ENCODE measurements around the gene NR5A1.

Gene NR5A1

GRCh38 chr9:124447297-124447661 lies 59.9 kb downstream of the NR5A1 start:
- no peak for DNase-seq (ENCODE audit: low read depth in 1 of 2, low spot score in 1 of 2)
- in situ Hi-C loops (cut with HindIII; ENCODE audit: low pct_unique_long_range_greater_than_20kb, low sequenced_read_pairs): no loop called here
- TF ChIP-seq JUND (IDR thresholded peaks at IDR 0.05; ENCODE audit: low read depth): no peak

DNA sequence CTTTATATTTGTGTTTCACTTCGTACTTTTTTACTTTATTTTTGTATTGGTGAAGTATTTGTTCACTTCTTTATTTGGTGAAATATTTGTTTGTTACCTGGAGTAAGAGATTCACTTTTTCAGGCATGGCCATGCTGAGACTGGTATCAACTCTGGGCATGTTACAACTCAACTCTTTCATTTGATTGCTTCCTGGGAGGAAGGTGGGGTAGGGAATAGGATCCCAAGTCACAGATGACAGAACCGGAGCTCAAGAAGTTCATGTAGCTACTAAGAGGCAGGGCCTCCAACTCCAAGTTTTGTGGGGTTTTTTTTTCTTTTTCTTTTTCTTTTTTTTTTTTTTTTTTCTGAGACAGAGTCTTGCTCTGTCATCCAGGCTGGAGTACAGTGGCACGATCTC lies 63.0 kb downstream of the NR5A1 start:
- TF ChIP-seq JUND (IDR thresholded peaks at IDR 0.05; ENCODE audit: low read depth): no peak

GRCh38 chr9:124443625-124444024 lies 63.6 kb downstream of the NR5A1 start:
- in situ Hi-C loops (cut with HindIII; ENCODE audit: low pct_unique_long_range_greater_than_20kb, low sequenced_read_pairs): no loop called here
- no peak for DNase-seq (ENCODE audit: low read depth in 1 of 2, low spot score in 1 of 2)
- no peak for TF ChIP-seq JUND (IDR thresholded peaks at IDR 0.05; ENCODE audit: low read depth)

More for the DNA sequence above, 63.0 kb downstream of the NR5A1 start:
- DNase-seq (ENCODE audit: low read depth in 1 of 2, low spot score in 1 of 2): no peak
- in situ Hi-C loops (cut with HindIII; ENCODE audit: low pct_unique_long_range_greater_than_20kb, low sequenced_read_pairs): no loop called here

GRCh38 chr9:124442826-124443225 lies 64.4 kb downstream of the NR5A1 start:
- no peak for TF ChIP-seq JUND (IDR thresholded peaks at IDR 0.05; ENCODE audit: low read depth)
- no peak for DNase-seq (ENCODE audit: low read depth in 1 of 2, low spot score in 1 of 2)
- in situ Hi-C loops (cut with HindIII; ENCODE audit: low pct_unique_long_range_greater_than_20kb, low sequenced_read_pairs): no loop called here

DNA sequence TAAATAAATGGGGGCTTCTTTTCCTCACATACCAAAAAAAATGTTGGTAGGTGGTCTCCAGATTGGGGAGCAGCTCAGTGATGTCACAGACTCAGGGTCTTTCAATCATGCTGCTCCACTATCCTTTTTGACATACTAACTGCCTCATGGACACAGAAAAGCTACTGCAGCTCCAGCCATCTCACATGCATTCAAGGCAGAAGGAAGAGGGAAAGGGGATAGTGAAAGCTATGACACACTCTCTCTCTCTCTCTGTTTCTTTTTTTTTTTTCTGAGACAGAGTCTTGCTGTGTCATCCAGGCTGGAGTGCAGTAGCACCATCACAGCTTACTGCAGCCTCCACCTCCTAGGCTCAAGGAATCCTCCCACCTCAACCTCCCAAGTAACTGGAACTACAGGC lies 64.8 kb downstream of the NR5A1 start:
- no peak for TF ChIP-seq JUND (IDR thresholded peaks at IDR 0.05; ENCODE audit: low read depth)
- in situ Hi-C loops (cut with HindIII; ENCODE audit: low pct_unique_long_range_greater_than_20kb, low sequenced_read_pairs): no loop called here

GRCh38 chr9:124441291-124441690 lies 65.9 kb downstream of the NR5A1 start:
- in situ Hi-C loops (cut with HindIII; ENCODE audit: low pct_unique_long_range_greater_than_20kb, low sequenced_read_pairs): no loop called here
- no peak for TF ChIP-seq JUND (IDR thresholded peaks at IDR 0.05; ENCODE audit: low read depth)

More for the DNA sequence above, 64.8 kb downstream of the NR5A1 start:
- no peak for DNase-seq (ENCODE audit: low read depth in 1 of 2, low spot score in 1 of 2)

GRCh38 chr9:124440786-124441185 lies 66.4 kb downstream of the NR5A1 start:
- in situ Hi-C loops (cut with HindIII; ENCODE audit: low pct_unique_long_range_greater_than_20kb, low sequenced_read_pairs): no loop called here
- no peak for TF ChIP-seq JUND (IDR thresholded peaks at IDR 0.05; ENCODE audit: low read depth)
- no peak for DNase-seq (ENCODE audit: low read depth in 1 of 2, low spot score in 1 of 2)

More at GRCh38 chr9:124441291-124441690, 65.9 kb downstream of the NR5A1 start:
- DNase-seq (ENCODE audit: low read depth in 1 of 2, low spot score in 1 of 2): no peak

DNA sequence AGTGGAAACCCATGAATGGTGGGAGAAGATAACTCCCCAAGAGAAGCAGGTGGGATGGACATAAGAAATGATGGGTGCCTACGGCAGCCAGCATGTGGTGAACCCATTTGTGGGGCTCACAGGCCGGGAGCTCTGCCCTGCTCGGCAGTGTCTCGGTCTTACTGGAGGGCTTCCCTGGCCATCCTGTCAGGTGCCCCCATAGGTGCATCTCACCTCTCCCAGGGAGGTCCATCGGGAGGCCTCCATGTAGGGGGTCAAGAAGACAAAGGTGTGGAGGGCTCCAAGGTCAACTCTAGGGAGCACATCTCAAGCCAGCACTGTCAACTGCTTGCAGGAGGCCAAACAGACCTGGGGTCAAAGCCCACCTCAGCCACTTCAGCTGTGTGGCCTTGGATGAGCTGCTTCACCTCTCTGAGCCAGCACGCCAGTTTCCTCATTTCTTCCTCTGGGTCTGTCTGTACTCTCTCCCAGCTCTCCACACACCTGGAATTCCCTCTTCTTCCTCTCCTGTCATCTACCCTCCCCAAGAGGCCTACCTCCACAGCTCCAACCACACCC lies 67.4 kb downstream of the NR5A1 start:
- in situ Hi-C loops (cut with HindIII; ENCODE audit: low pct_unique_long_range_greater_than_20kb, low sequenced_read_pairs): no loop called here
- no peak for TF ChIP-seq JUND (IDR thresholded peaks at IDR 0.05; ENCODE audit: low read depth)
- DNase-seq (ENCODE audit: low read depth in 1 of 2, low spot score in 1 of 2): no peak

DNA sequence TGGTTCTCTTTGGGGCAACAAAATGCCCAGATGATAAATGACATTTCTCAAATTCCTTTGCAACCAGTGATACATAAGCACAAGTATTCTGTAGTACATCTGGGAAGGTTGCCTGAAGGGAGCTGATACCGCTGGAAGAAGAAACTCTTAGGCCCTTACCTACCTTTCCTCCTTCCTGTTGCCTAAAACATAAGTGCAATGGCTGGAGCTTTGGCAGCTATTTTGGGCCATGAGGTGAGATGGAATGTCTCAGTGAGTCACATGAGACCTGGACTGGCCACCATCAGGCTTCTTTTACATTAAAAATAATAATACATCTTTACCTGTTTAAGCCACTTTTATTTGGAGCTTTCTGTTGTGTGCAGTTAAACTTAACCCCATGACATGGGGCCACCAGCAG lies 68.1 kb downstream of the NR5A1 start:
- no peak for TF ChIP-seq JUND (IDR thresholded peaks at IDR 0.05; ENCODE audit: low read depth)
- DNase-seq (ENCODE audit: low read depth in 1 of 2, low spot score in 1 of 2): no peak
- in situ Hi-C loops (cut with HindIII; ENCODE audit: low pct_unique_long_range_greater_than_20kb, low sequenced_read_pairs): no loop called here

DNA sequence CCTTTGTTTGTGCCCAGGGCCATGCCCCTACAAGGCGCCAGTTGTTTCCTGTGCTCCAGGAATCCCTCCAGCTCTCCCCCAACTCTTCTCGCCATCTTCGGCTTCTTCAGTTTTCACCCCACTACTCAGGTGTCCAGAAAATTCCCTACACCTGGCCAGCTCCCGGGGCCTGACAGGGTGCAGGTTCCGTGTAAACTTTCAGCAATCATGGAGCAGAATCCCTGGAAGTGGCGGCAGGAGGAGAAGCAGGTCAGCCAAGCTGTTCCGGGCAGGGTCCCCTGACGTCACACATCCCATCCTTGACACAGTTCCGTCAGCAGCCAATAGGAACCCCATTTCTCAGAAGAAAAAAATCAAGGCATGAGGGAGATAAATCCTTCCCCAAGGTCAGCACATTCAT lies 69.1 kb downstream of the NR5A1 start:
- in situ Hi-C loops (cut with HindIII; ENCODE audit: low pct_unique_long_range_greater_than_20kb, low sequenced_read_pairs): no loop called here
- DNase-seq (ENCODE audit: low read depth in 1 of 2, low spot score in 1 of 2): no peak
- TF ChIP-seq JUND (IDR thresholded peaks at IDR 0.05; ENCODE audit: low read depth): no peak

GRCh38 chr9:124437086-124437485 lies 70.1 kb downstream of the NR5A1 start:
- DNase-seq (ENCODE audit: low read depth in 1 of 2, low spot score in 1 of 2): no peak
- in situ Hi-C loops (cut with HindIII; ENCODE audit: low pct_unique_long_range_greater_than_20kb, low sequenced_read_pairs): no loop called here
- TF ChIP-seq JUND (IDR thresholded peaks at IDR 0.05; ENCODE audit: low read depth): no peak

DNA sequence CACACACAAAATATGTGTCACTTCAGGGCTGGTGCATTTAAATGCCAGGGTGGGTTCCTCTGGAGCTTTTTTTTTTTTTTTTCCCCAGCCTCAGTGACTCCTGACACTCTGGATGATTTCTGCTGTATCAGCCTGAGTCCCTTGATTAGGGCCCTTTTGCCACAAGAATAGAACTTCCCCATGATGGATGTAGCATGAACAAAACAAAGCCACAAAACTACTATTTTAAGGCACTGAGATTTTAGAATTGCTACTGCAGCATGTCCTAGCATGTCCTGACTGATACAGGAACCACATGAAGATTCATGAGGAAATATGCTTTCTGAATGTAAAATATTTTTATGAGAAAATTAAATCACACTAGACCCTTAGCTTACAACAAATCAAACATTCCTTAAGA lies 70.9 kb downstream of the NR5A1 start:
- DNase-seq (ENCODE audit: low read depth in 1 of 2, low spot score in 1 of 2): no peak
- no peak for TF ChIP-seq JUND (IDR thresholded peaks at IDR 0.05; ENCODE audit: low read depth)
- in situ Hi-C loops (cut with HindIII; ENCODE audit: low pct_unique_long_range_greater_than_20kb, low sequenced_read_pairs): no loop called here

Data from T47D (cell line).